Mesenchymal stem cell (in vitro differentiated cells and primary cell): ENCODE measurements around the gene PTPRN2.

ENCODE experiments used
- DNase-seq: peaks from one replicate; pipeline ENCODE4 v3.0.0-alpha.2; 2013
- H2AFZ ChIP-seq: one replicate; pipeline ENCODE4 v1.6.1; 2013; ENCODE audit warnings: low read depth, mild to moderate bottlenecking, control low read depth, inconsistent platforms, low read length, moderate library complexity
- H2AK5ac ChIP-seq: 2 replicates; pipeline ENCODE4 v1.6.1; 2013; ENCODE audit warnings: low read length, moderate library complexity, mild to moderate bottlenecking, inconsistent platforms; ENCODE audit not compliant: severe bottlenecking
- H2BK120ac ChIP-seq: one replicate; pipeline ENCODE4 v1.6.1; 2013; ENCODE audit warnings: low read depth, mild to moderate bottlenecking, inconsistent platforms, low read length, moderate library complexity
- H2BK12ac ChIP-seq, 2 experiments: one replicate each; pipeline ENCODE4 v1.6.1; 2013; ENCODE audit warnings: inconsistent platforms in 2 of 2, low read length in 2 of 2, mild to moderate bottlenecking in 2 of 2, moderate library complexity in 2 of 2, control low read depth in 1 of 2
- H2BK15ac ChIP-seq: one replicate; pipeline ENCODE4 v1.6.1; 2013; ENCODE audit warnings: mild to moderate bottlenecking, low read depth, inconsistent platforms; ENCODE audit not compliant: poor library complexity, severe bottlenecking
- H2BK5ac ChIP-seq: 2 replicates; pipeline ENCODE4 v1.6.1; 2013; ENCODE audit warnings: low read depth, mild to moderate bottlenecking, low read length, control low read depth, inconsistent platforms; ENCODE audit not compliant: poor library complexity, severe bottlenecking
- H3K14ac ChIP-seq, 2 experiments: one replicate each; pipeline ENCODE4 v1.6.1; 2013; ENCODE audit warnings: inconsistent platforms in 2 of 2, low read length in 2 of 2, control low read depth in 1 of 2, mild to moderate bottlenecking in 1 of 2, moderate library complexity in 1 of 2
- H3K18ac ChIP-seq, 2 experiments: one replicate each; pipeline ENCODE4 v1.6.1; 2013; ENCODE audit warnings: inconsistent platforms in 2 of 2, low read length in 2 of 2, control low read depth in 1 of 2, low read depth in 1 of 2, mild to moderate bottlenecking in 1 of 2
- H3K23ac ChIP-seq, 2 experiments: one replicate each; pipeline ENCODE4 v1.6.1; 2013; ENCODE audit warnings: inconsistent platforms in 2 of 2, low read length in 2 of 2, mild to moderate bottlenecking in 2 of 2, moderate library complexity in 2 of 2, control low read depth in 1 of 2
- H3K27ac ChIP-seq: 2 replicates; pipeline ENCODE4 v1.5.1; 2013; ENCODE audit warnings: mild to moderate bottlenecking, moderate library complexity, low read length, control low read depth, inconsistent platforms; ENCODE audit not compliant: poor library complexity, severe bottlenecking
- H3K27me3 ChIP-seq, 2 experiments: 2 replicates each; pipeline versions ENCODE4 v1.6.1 to v1.7.0; 2013; ENCODE audit warnings: low read length in 2 of 2, mild to moderate bottlenecking in 2 of 2, moderate library complexity in 2 of 2, control low read depth in 1 of 2, inconsistent platforms in 1 of 2; ENCODE audit not compliant: control insufficient read depth in 1 of 2, insufficient read depth in 1 of 2
- H3K36me3 ChIP-seq, 2 experiments: 2 replicates each; pipeline versions ENCODE4 v1.6.1 to v1.7.0; 2013; ENCODE audit warnings: low read length in 2 of 2, control low read depth in 1 of 2, inconsistent platforms in 1 of 2, low read depth in 1 of 2, mild to moderate bottlenecking in 1 of 2; ENCODE audit not compliant: insufficient read depth in 2 of 2, control insufficient read depth in 1 of 2
- H3K4ac ChIP-seq, 2 experiments: one replicate each; pipeline ENCODE4 v1.6.1; 2013; ENCODE audit warnings: inconsistent platforms in 2 of 2, low read length in 2 of 2, mild to moderate bottlenecking in 2 of 2, moderate library complexity in 2 of 2, control low read depth in 1 of 2, low read depth in 1 of 2
- H3K4me1 ChIP-seq: 2 replicates; pipeline ENCODE4 v1.6.1; 2013; ENCODE audit warnings: low read depth, low read length, control low read depth; ENCODE audit not compliant: control insufficient read depth, insufficient read depth
- H3K4me2 ChIP-seq: 2 replicates; pipeline ENCODE4 v1.6.1; 2013; ENCODE audit warnings: low read length, mild to moderate bottlenecking, inconsistent platforms; ENCODE audit not compliant: poor library complexity, severe bottlenecking
- H3K4me3 ChIP-seq, 2 experiments: 2 replicates each; pipeline versions ENCODE4 v1.5.1 to v1.7.0; 2013; ENCODE audit warnings: low read length in 2 of 2, mild to moderate bottlenecking in 2 of 2, control low read depth in 1 of 2, low read depth in 1 of 2; ENCODE audit not compliant: insufficient read depth in 1 of 2
- H3K79me1 ChIP-seq: replicated peaks from 2 replicates; pipeline ENCODE4 v1.6.1; 2013; ENCODE audit warnings: mild to moderate bottlenecking, control low read depth, low read length, inconsistent platforms; ENCODE audit not compliant: poor library complexity, severe bottlenecking
- H3K9ac ChIP-seq: 2 replicates; pipeline ENCODE4 v1.7.0; 2013; ENCODE audit warnings: mild to moderate bottlenecking, low read length, moderate library complexity
- H3K9me3 ChIP-seq: 2 replicates; pipeline ENCODE4 v1.7.0; 2013; ENCODE audit warnings: mild to moderate bottlenecking, low read length; ENCODE audit not compliant: control insufficient read depth
- H4K8ac ChIP-seq: one replicate; pipeline ENCODE4 v1.6.1; 2013; ENCODE audit warnings: inconsistent platforms, mild to moderate bottlenecking, low read length, moderate library complexity
- H4K91ac ChIP-seq: one replicate; pipeline ENCODE4 v1.6.1; 2013; ENCODE audit warnings: mild to moderate bottlenecking, low read length, inconsistent platforms
- WGBS: methylation state at CpG from one replicate; pipeline ENCODE4 v1.1.7; 2013; ENCODE audit warnings: mixed read lengths; 5-methylcytosine and 5-hydroxymethylcytosine counted together

PTPRN2 gene

DNA sequence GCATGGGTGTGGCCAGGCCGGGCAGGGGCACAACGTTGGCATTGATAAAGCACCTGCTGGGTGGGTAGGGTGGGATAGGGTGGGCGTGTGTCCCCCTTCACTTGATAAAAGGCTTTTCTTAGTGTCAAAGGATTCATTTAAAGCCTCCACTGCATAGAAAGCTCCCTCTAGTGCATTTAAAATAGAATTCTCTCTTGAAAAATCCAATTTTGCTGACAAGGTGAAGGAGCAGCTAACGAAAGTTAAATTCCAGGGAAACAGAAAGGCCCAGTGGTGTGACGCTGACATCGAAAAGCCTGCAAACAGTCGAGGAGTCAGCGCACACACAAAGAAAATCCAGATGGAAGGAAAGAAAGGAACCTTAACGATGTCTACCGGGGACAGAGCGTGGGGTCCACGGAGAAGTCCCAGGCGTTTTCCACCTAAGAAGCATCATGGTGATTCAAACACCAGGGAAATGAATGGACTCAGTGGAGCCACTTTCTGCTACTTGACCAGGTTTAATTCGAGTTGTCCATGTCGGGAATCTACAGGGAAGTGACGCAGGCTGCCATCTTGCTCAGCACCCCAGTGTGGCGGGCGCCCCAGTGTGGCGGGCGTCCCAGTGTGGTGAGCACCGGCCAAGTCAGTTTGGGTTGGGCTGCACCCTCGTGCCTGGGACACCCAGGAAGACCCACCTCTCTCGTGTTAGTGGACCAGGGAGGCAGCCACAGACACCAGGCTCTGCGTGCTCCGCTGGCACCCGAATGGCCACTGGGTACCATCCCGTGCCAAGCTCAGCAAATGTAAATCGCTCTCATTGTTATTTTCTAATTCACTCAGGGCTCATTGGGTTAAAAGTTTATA lies 1033.0 kb downstream of the PTPRN2 start:
- no peak overlapping the region for H3K18ac ChIP-seq
- H3K27ac ChIP-seq = no peak overlapping the region
- no peak overlapping the region for H2BK5ac ChIP-seq
- H3K9me3 ChIP-seq = no peaks in the 10 kb centered on the region
- no peak for DNase-seq
- no peak overlapping the region for H3K4ac ChIP-seq
- H2AK5ac ChIP-seq = no peak overlapping the region
- H2BK12ac ChIP-seq = no peak overlapping the region
- no peak overlapping the region for H4K91ac ChIP-seq
- H3K4me2 ChIP-seq = no peak overlapping the region
- H2BK15ac ChIP-seq = no peak overlapping the region
- no peak overlapping the region for H2BK120ac ChIP-seq
- 84% methylated on average over 20 of the region's 28 CpGs for WGBS
- no peak overlapping the region for H3K14ac ChIP-seq
- H3K9ac ChIP-seq = no peak overlapping the region
- no peak overlapping the region for H4K8ac ChIP-seq
- H3K23ac ChIP-seq = no peak overlapping the region
- no peaks in the 10 kb centered on the region for H3K27me3 ChIP-seq
- H3K4me1 ChIP-seq = peaks cover 3% of the 10 kb centered on the region
- H3K79me1 ChIP-seq = no peaks in the 10 kb centered on the region
- H3K36me3 ChIP-seq = no peaks in the 10 kb centered on the region
- no peak overlapping the region for H3K4me3 ChIP-seq
- no peak overlapping the region for H2AFZ ChIP-seq

DNA sequence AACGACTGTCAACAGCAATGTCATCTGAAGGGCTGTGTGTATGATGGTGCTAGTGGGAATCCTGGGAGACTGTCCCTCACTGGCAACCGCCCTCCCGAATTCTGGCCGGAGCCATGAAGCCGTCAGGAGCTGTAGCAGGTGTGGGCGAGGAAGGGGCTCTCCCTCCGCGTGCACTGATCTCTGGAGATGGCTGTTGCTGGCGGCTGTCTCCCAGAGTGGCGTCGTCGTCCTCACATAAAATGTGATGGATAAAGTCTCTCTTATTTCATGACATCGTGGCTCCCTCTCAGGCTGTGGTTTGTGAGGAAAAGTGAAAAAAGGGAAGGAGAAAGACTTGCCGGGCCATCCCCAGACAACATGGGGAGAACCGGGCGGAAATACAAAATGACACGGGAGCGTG lies 1034.4 kb downstream of the PTPRN2 start:
- WGBS = 86% methylated on average over 18 of the region's 18 CpGs
- Histone ChIP-seq H3K9ac (no peak overlapping the region), H3K79me1 (no peaks in the 10 kb centered on the region), H2BK5ac (no peak overlapping the region), H3K18ac (no peak overlapping the region), H2BK120ac (no peak overlapping the region), H3K23ac (no peak overlapping the region), H2AK5ac (no peak overlapping the region), H3K36me3 (no peaks in the 10 kb centered on the region), H2BK12ac (no peak overlapping the region), H4K8ac (no peak overlapping the region), H3K4ac (no peak overlapping the region), H2BK15ac (no peak overlapping the region), H3K9me3 (no peaks in the 10 kb centered on the region), H3K4me1 (peaks cover 3% of the 10 kb centered on the region), H3K4me3 (no peak overlapping the region), H2AFZ (no peak overlapping the region), H3K4me2 (no peak overlapping the region), H3K14ac (no peak overlapping the region), H4K91ac (no peak overlapping the region), H3K27me3 (no peaks in the 10 kb centered on the region), H3K27ac (no peak overlapping the region)
- DNase-seq = no peak

- Histone ChIP-seq H2BK15ac (no peak overlapping the region), H2AFZ (no peak overlapping the region), H3K27me3 (no peaks in the 10 kb centered on the region), H4K8ac (no peak overlapping the region), H3K79me1 (no peaks in the 10 kb centered on the region), H3K4ac (no peak overlapping the region), H2BK120ac (no peak overlapping the region), H2AK5ac (no peak overlapping the region), H3K27ac (no peak overlapping the region), H3K9ac (no peak overlapping the region), H3K4me2 (no peak overlapping the region), H2BK12ac (no peak overlapping the region), H2BK5ac (no peak overlapping the region), H3K36me3 (peaks cover 0 to 4% of the 10 kb centered on the region in 2 experiments), H3K23ac (no peak overlapping the region), H3K4me1 (peaks cover 3% of the 10 kb centered on the region), H3K4me3 (no peak overlapping the region), H3K9me3 (no peaks in the 10 kb centered on the region), H3K14ac (no peak overlapping the region), H3K18ac (no peak overlapping the region), H4K91ac (no peak overlapping the region)
- DNase-seq = no peak
- WGBS = 86% methylated on average over 22 of the region's 26 CpGs
Observed at GRCh38 chr7:157552295-157552993, 1035.2 kb downstream of the PTPRN2 start.

DNA sequence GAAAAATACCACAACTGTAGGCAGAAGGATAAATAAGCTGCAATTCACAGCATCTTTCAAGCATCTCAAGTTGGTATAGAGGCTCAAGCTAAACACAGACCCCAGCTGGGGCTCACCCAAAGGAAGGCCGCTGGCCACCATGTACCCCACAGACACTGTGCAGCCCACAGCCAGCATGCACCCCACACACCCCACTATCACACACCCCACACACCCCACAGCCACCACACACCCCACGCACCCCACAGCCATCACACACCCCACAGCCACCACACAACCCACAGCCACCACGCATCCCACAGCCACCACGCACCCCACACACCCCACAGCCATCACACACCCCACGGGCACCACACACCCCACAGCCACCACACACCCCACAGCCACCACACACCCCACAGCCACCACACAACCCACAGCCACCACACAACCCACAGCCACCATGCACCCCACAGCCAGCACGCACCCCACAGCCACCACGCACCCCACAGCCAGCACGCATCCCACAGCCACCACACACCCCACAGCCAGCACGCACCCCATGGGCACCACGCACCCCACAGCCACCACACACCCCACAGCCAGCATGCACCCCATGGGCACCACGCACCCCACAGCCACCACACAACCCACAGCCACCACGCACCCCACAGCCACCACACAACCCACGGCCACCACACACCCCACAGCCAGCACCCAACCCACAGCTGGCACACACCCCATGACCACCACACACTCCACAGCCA lies 1036.1 kb downstream of the PTPRN2 start:
- peak overlapping the region in 1 of 2 experiments; percentile 16 for H3K4me3 ChIP-seq
- no peaks in the 10 kb centered on the region for H3K79me1 ChIP-seq
- no peak overlapping the region for H3K27ac ChIP-seq
- H3K36me3 ChIP-seq = peaks cover 0 to 4% of the 10 kb centered on the region in 2 experiments
- H3K4ac ChIP-seq = no peak overlapping the region
- H2AFZ ChIP-seq = no peak overlapping the region
- H4K8ac ChIP-seq = no peak overlapping the region
- peaks cover 3% of the 10 kb centered on the region for H3K4me1 ChIP-seq
- WGBS = 82% methylated on average over 13 of the region's 13 CpGs
- H2BK5ac ChIP-seq = no peak overlapping the region
- no peaks in the 10 kb centered on the region for H3K27me3 ChIP-seq
- H3K9me3 ChIP-seq = no peaks in the 10 kb centered on the region
- H2BK15ac ChIP-seq = no peak overlapping the region
- DNase-seq = no peak
- no peak overlapping the region for H3K18ac ChIP-seq
- no peak overlapping the region for H3K23ac ChIP-seq
- no peak overlapping the region for H4K91ac ChIP-seq
- no peak overlapping the region for H2AK5ac ChIP-seq
- H2BK120ac ChIP-seq = no peak overlapping the region
- H2BK12ac ChIP-seq = no peak overlapping the region
- H3K4me2 ChIP-seq = no peak overlapping the region
- H3K14ac ChIP-seq = peak overlapping the region in 1 of 2 experiments; percentile 81
- no peak overlapping the region for H3K9ac ChIP-seq
